ENCODE measurements around the gene FIGN. TPM values are rescaled to one million over a fixed set of nuclear protein-coding genes. Genes with fewer than 3 reads are reported as not detected.

The FIGN gene
- total and polyA plus RNA-seq, 2 of the 13 experiments (the other 11 are each of a cell fraction or from before 2014, with no cell fraction given) = 6.6 to 6.7 TPM

DNA sequence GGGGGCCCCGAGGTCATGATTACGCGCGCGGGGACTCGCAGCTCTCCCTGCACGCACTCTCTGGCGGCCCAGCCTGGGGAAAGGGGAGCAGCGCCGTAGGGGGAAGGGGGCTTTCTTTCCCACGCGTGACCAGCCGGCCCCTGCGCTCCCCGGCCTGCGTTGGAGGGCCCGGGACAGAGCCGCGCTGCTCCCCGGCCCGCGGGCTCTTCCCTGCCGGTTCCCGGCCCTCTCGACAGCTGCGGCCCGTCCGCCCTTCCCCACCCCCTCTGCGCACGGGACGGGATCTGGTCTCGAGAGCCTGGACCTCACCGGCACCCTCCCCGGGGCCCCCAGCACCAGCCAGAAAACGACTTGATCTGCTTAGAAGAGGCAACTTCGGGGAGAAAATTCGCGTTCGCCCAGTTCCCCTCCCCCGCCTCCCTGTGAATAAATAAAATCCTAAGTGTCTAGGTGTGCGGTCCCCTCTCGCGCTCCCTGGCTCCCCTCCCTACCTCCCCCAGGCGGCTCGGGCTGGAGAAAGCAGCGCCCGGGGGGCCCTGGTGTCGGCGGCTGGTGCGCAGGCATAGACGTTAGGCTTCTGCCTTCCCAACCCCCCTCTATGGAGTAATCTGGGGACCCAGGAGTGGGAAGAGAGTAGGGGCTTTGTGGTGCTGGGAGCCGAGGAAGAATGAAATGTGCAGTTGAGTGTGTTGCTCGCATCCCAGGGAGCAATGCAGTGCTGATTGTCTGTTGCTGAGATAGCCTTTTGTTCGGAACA is 803 bp upstream of the FIGN start:
- Histone ChIP-seq H3K4me2 (ENCODE audit: low read depth, low read length) (peak overlapping the region; percentile 99), H2AFZ (ENCODE audit: low read length) (peak overlapping the region; percentile 65), H3K4me3 (replicated peaks in 1 of 3; ENCODE audit: insufficient read depth in 1 of 3, low read depth in 2 of 3, low read length in 3 of 3) (peak overlapping the region; percentile 87 to 100 (median 91)), H3K9me3 (ENCODE audit: low read length) (no peaks in the 10 kb centered on the region), H3K4me1 (ENCODE audit: insufficient read depth, low read length) (peaks cover 38% of the 10 kb centered on the region), H3K27me3 (ENCODE audit: control insufficient read depth in 1 of 2, insufficient read depth in 2 of 2, low read length in 2 of 2) (peaks cover 0 to 4% of the 10 kb centered on the region in 2 experiments; a peak in 2 of 5 replicates), H3K27ac (ENCODE audit: extremely low read length, insufficient read depth, low read length) (peak overlapping the region; percentile 89), H4K20me1 (ENCODE audit: insufficient read depth, low read length) (no peaks in the 10 kb centered on the region), H3K9ac (ENCODE audit: insufficient read depth, low read depth, low read length) (peak overlapping the region; percentile 81), H3K36me3 (replicated peaks in 1 of 2; ENCODE audit: control insufficient read depth in 1 of 2, insufficient read depth in 2 of 2, low read length in 2 of 2) (no peaks in the 10 kb centered on the region), H3K79me2 (ENCODE audit: insufficient read depth, low read length) (peaks cover 41% of the 10 kb centered on the region)
- peak; percentile 88 for ATAC-seq
- ChIA-PET POLR2A (interaction anchor here (1.0 to 1.8 kb wide), 2 partner anchors 31 to 69 kb away, joined by 3 to 6 read pairs; no protein-coding TSS in a partner anchor), CTCF (ENCODE audit: low intra/inter-chr PET ratio, low total read pairs) (no interaction called here)
- intact Hi-C loops (cut with micrococcal nuclease; ENCODE audit: unreplicated experiment) (loop anchor here (1.0 to 5.0 kb wide), 4 partner anchors 69 to 264 kb away; no protein-coding TSS in a partner anchor), in situ Hi-C loops (cut with HindIII; ENCODE audit: extremely low pct_ligation_motif_present, low pct_unique_long_range_greater_than_20kb) (no loop called here)
- 2% methylated on average over 19 of the region's 54 CpGs for WGBS (ENCODE audit: low lambda C conversion rate)
- TSS peak; percentile 96 for BruUV-seq (replicated peaks)
- no peak for FAIRE-seq
- peak; percentile 58 for DNase-seq (ENCODE audit: low spot score)
- TF ChIP-seq ZBTB3 (CRISPR knock-in tag; IDR thresholded peaks at IDR 0.05; ENCODE audit: borderline replicate concordance, low read depth) (no peak), ZNF367 (CRISPR knock-in tag; IDR thresholded peaks at IDR 0.05; ENCODE audit: borderline replicate concordance) (no peak), NFE2L2 (IDR thresholded peaks at IDR 0.05; ENCODE audit: low read length) (no peak), ZNF746 (CRISPR knock-in tag; IDR thresholded peaks at IDR 0.05) (no peak), ZNF768 (CRISPR knock-in tag; IDR thresholded peaks at IDR 0.05) (peak; percentile 55), KDM2A (CRISPR knock-in tag; IDR thresholded peaks at IDR 0.05; ENCODE audit: borderline replicate concordance, low read depth) (peak; percentile 53; the same call in 1 of the 2 replicates), DPF2 (CRISPR knock-in tag; IDR thresholded peaks at IDR 0.05; ENCODE audit: borderline replicate concordance, low read depth) (no peak), GATAD2A (CRISPR knock-in tag; IDR thresholded peaks at IDR 0.05) (peak; percentile 48; the same call in 1 of the 2 replicates), ZNF143 (CRISPR knock-in tag; IDR thresholded peaks at IDR 0.05) (no peak), ZBTB7B (CRISPR knock-in tag; IDR thresholded peaks at IDR 0.05) (0 out of 2 replicates have a peak, but pooled peaks have one; percentile 34)
- TF ChIP-seq, protein P1, sequence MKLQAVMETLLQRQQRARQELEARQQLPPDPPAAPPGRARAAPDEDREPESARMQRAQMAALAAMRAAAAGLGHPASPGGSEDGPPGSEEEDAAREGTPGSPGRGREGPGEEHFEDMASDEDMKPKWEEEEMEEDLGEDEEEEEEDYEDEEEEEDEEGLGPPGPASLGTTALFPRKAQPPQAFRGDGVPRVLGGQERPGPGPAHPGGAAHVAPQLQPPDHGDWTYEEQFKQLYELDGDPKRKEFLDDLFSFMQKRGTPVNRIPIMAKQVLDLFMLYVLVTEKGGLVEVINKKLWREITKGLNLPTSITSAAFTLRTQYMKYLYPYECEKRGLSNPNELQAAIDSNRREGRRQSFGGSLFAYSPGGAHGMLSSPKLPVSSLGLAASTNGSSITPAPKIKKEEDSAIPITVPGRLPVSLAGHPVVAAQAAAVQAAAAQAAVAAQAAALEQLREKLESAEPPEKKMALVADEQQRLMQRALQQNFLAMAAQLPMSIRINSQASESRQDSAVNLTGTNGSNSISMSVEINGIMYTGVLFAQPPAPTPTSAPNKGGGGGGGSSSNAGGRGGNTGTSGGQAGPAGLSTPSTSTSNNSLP (IDR thresholded peaks at IDR 0.05; ENCODE audit: low read depth, low read length) = 0 out of 2 replicates have a peak, but pooled peaks have one; percentile 40
- TF ChIP-seq, protein P2, sequence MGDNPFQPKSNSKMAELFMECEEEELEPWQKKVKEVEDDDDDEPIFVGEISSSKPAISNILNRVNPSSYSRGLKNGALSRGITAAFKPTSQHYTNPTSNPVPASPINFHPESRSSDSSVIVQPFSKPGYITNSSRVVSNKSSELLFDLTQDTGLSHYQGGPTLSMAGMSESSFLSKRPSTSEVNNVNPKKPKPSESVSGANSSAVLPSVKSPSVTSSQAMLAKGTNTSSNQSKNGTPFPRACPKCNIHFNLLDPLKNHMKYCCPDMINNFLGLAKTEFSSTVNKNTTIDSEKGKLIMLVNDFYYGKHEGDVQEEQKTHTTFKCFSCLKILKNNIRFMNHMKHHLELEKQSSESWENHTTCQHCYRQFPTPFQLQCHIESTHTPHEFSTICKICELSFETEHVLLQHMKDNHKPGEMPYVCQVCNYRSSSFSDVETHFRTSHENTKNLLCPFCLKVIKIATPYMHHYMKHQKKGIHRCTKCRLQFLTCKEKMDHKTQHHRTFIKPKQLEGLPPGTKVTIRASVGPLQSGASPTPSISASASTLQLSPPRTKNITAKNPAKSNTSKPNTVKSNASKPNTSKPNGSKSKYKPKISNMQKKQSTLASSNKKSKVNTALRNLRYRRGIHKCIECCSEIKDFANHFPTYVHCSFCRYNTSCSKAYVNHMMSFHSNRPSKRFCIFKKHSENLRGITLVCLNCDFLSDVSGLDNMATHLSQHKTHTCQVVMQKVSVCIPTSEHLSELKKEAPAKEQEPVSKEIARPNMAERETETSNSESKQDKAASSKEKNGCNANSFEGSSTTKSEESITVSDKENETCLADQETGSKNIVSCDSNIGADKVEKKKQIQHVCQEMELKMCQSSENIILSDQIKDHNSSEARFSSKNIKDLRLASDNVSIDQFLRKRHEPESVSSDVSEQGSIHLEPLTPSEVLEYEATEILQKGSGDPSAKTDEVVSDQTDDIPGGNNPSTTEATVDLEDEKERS (CRISPR knock-in tag; IDR thresholded peaks at IDR 0.05) = 0 out of 2 replicates have a peak, but pooled peaks have one; percentile 63
- TF ChIP-seq, protein P3, sequence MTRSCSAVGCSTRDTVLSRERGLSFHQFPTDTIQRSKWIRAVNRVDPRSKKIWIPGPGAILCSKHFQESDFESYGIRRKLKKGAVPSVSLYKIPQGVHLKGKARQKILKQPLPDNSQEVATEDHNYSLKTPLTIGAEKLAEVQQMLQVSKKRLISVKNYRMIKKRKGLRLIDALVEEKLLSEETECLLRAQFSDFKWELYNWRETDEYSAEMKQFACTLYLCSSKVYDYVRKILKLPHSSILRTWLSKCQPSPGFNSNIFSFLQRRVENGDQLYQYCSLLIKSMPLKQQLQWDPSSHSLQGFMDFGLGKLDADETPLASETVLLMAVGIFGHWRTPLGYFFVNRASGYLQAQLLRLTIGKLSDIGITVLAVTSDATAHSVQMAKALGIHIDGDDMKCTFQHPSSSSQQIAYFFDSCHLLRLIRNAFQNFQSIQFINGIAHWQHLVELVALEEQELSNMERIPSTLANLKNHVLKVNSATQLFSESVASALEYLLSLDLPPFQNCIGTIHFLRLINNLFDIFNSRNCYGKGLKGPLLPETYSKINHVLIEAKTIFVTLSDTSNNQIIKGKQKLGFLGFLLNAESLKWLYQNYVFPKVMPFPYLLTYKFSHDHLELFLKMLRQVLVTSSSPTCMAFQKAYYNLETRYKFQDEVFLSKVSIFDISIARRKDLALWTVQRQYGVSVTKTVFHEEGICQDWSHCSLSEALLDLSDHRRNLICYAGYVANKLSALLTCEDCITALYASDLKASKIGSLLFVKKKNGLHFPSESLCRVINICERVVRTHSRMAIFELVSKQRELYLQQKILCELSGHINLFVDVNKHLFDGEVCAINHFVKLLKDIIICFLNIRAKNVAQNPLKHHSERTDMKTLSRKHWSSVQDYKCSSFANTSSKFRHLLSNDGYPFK (CRISPR knock-in tag; IDR thresholded peaks at IDR 0.05; ENCODE audit: borderline replicate concordance) = peak; percentile 48; the same call in 1 of the 2 replicates

All from HepG2 (cell line).